IPS-NIHi7 (cell line): ENCODE measurements around the gene BCL2A1.
"Not testable (repeated sequence)": the region's sequence is repeated elsewhere in the genome, so short reads cannot be mapped to it uniquely, and the experiment has no call there.

Experiments
- DNase-seq: peaks from one replicate; pipeline ENCODE4 v3.0.0; 2012; ENCODE audit warnings: mixed read lengths; ENCODE audit errors: extremely low spot score

Gene BCL2A1

GRCh38 chr15:79970624-79971434, at the start of gene BCL2A1:
Gene BCL2A1 (minus strand): TSS chr15:79971196. CDS start chr15:79971119, 77 bp downstream.
- no peak for DNase-seq

- no peak for DNase-seq
These were observed 49.7 kb upstream of the BCL2A1 start for GRCh38 chr15:80020731-80021130.

- not testable (repeated sequence) for DNase-seq
These were observed 49.2 kb upstream of the BCL2A1 start for GRCh38 chr15:80020149-80020548.

- no peak for DNase-seq
These were observed 48.3 kb upstream of the BCL2A1 start for GRCh38 chr15:80019168-80019745.

GRCh38 chr15:80017139-80017538, 46.1 kb upstream of the BCL2A1 start:
- DNase-seq = not testable (repeated sequence)

- not testable (repeated sequence) for DNase-seq
These were observed 45.5 kb upstream of the BCL2A1 start for GRCh38 chr15:80016506-80016905.

- no peak for DNase-seq
These were observed 44.2 kb upstream of the BCL2A1 start for GRCh38 chr15:80015156-80015555.

GRCh38 chr15:80014186-80014585, 43.2 kb upstream of the BCL2A1 start:
- DNase-seq = not testable (repeated sequence)

- no peak for DNase-seq
These were observed 41.2 kb upstream of the BCL2A1 start for GRCh38 chr15:80012060-80012726.

GRCh38 chr15:80011596-80011995, 40.6 kb upstream of the BCL2A1 start:
- no peak for DNase-seq

- DNase-seq = not testable (repeated sequence)
These were observed 40.1 kb upstream of the BCL2A1 start for GRCh38 chr15:80011041-80011523.

- DNase-seq = no peak
These were observed 39.2 kb upstream of the BCL2A1 start for GRCh38 chr15:80010131-80010673.

- no peak for DNase-seq
These were observed 36.5 kb upstream of the BCL2A1 start for GRCh38 chr15:80007532-80007931.

- no peak for DNase-seq
These were observed 36.0 kb upstream of the BCL2A1 start for GRCh38 chr15:80006946-80007345.

GRCh38 chr15:80003934-80004472, 33.0 kb upstream of the BCL2A1 start:
- DNase-seq = no peak

- DNase-seq = no peak
These were observed 32.2 kb upstream of the BCL2A1 start for GRCh38 chr15:80003171-80003570.

- DNase-seq = no peak
These were observed 31.3 kb upstream of the BCL2A1 start for GRCh38 chr15:80002267-80002666.

GRCh38 chr15:79994615-79995014, 23.6 kb upstream of the BCL2A1 start:
- no peak for DNase-seq

- no peak for DNase-seq
These were observed 20.8 kb upstream of the BCL2A1 start for GRCh38 chr15:79991826-79992225.

GRCh38 chr15:79990997-79991334, 20.0 kb upstream of the BCL2A1 start:
- no peak for DNase-seq

- DNase-seq = no peak
These were observed 19.4 kb upstream of the BCL2A1 start for GRCh38 chr15:79990280-79990996.
